CD14-positive monocyte (primary cell): ENCODE data around the gene PKDREJ. TPM values are rescaled to one million over a fixed set of nuclear protein-coding genes. Genes with fewer than 3 reads are reported as not detected.

Experiments used
- DNase-seq, 3 donors: peaks; one replicate each; pipeline ENCODE4 v3.0.0-alpha.2; 2011 to 2022
- H2AFZ ChIP-seq: 2 replicates; pipeline ENCODE4 v1.6.0; 2012; ENCODE audit warnings: mild to moderate bottlenecking, low read depth, low read length, inconsistent platforms; ENCODE audit not compliant: insufficient read depth, poor library complexity, severe bottlenecking
- H3K27ac ChIP-seq, 2 donors: 1 replicate in 1 of 2; 2 replicates in 1 of 2; pipeline ENCODE4 v1.5.1; 2012 to 2013; ENCODE audit warnings: low read length in 2 of 2, control low read depth in 1 of 2, inconsistent platforms in 1 of 2, low read depth in 1 of 2, mild to moderate bottlenecking in 1 of 2
- H3K27me3 ChIP-seq, 2 donors: one replicate each; pipeline versions ENCODE4 v1.6.0 to v1.6.1; 2011 to 2013; ENCODE audit warnings: low read length in 2 of 2; ENCODE audit not compliant: control insufficient read depth in 2 of 2, insufficient read depth in 2 of 2
- H3K36me3 ChIP-seq, 2 donors: replicated peaks in 1 of 2; 1 replicate in 1 of 2; 2 replicates in 1 of 2; pipeline versions ENCODE4 v1.5.1 to v1.6.1; 2012 to 2013; ENCODE audit warnings: low read length in 2 of 2, control low read depth in 1 of 2, inconsistent platforms in 1 of 2, mild to moderate bottlenecking in 1 of 2; ENCODE audit not compliant: insufficient read depth in 2 of 2, control insufficient read depth in 1 of 2
- H3K4me1 ChIP-seq, 2 donors: 1 replicate in 1 of 2; 2 replicates in 1 of 2; pipeline versions ENCODE4 v1.5.1 to v1.6.1; 2012 to 2013; ENCODE audit warnings: low read length in 2 of 2, control low read depth in 1 of 2, inconsistent platforms in 1 of 2, mild to moderate bottlenecking in 1 of 2, moderate library complexity in 1 of 2; ENCODE audit not compliant: insufficient read depth in 2 of 2, control insufficient read depth in 1 of 2
- H3K4me2 ChIP-seq: replicated peaks from 2 replicates; pipeline ENCODE3; 2012; ENCODE audit warnings: low read length, moderate library complexity, mild to moderate bottlenecking; ENCODE audit not compliant: poor library complexity, severe bottlenecking; ENCODE audit errors: extremely low read depth
- H3K4me3 ChIP-seq, 3 experiments: fragments of 200-600 bp in 1 of 3; sonication (generic) in 1 of 3; replicated peaks in 1 of 3; 1 replicate in 2 of 3; 2 replicates in 1 of 3; pipeline ENCODE4 v1.5.1; 2011 to 2013; ENCODE audit warnings: low read length in 3 of 3, mild to moderate bottlenecking in 3 of 3, control low read depth in 2 of 3, low read depth in 2 of 3, inconsistent platforms in 1 of 3, moderate library complexity in 1 of 3
- H3K79me2 ChIP-seq: 2 replicates; pipeline ENCODE4 v1.6.0; 2012; ENCODE audit warnings: mild to moderate bottlenecking, control low read depth, inconsistent platforms, low read length, moderate library complexity; ENCODE audit not compliant: insufficient read depth
- H3K9ac ChIP-seq: 2 replicates; pipeline ENCODE4 v1.6.0; 2017; ENCODE audit warnings: low read length, mild to moderate bottlenecking; ENCODE audit not compliant: insufficient read depth, poor library complexity, severe bottlenecking
- H3K9me3 ChIP-seq, 2 donors: replicated peaks in 1 of 2; 1 replicate in 1 of 2; 2 replicates in 1 of 2; pipeline versions ENCODE4 v1.5.1 to v1.6.1; 2012 to 2013; ENCODE audit warnings: low read length in 2 of 2, control low read depth in 1 of 2; ENCODE audit not compliant: control insufficient read depth in 1 of 2, insufficient read depth in 1 of 2
- H4K20me1 ChIP-seq: 2 replicates; pipeline ENCODE4 v1.6.0; 2012; ENCODE audit warnings: mild to moderate bottlenecking, low read length, control low read depth, moderate library complexity; ENCODE audit not compliant: insufficient read depth
- H3K27ac Mint-ChIP-seq, 7 donors: one replicate each; pipeline ENCODE4 v1.8.0; 2020; ENCODE audit warnings: mild to moderate bottlenecking in 7 of 7, mixed read lengths in 7 of 7, moderate library complexity in 6 of 7, inconsistent platforms in 2 of 7
- H3K27me3 Mint-ChIP-seq, 3 donors: one replicate each; pipeline ENCODE4 v1.8.0; 2021 to 2022; ENCODE audit warnings: low read depth in 3 of 3, mild to moderate bottlenecking in 3 of 3, mixed read lengths in 3 of 3, moderate library complexity in 3 of 3, inconsistent platforms in 1 of 3
- H3K36me3 Mint-ChIP-seq, 2 donors: one replicate each; pipeline ENCODE4 v1.8.0; 2020; ENCODE audit warnings: mixed read lengths in 2 of 2, inconsistent platforms in 1 of 2, mild to moderate bottlenecking in 1 of 2
- H3K4me1 Mint-ChIP-seq: one replicate; pipeline ENCODE4 v1.8.0; 2020; ENCODE audit warnings: mild to moderate bottlenecking, mixed read lengths
- H3K4me3 Mint-ChIP-seq, 2 donors: one replicate each; pipeline ENCODE4 v1.8.0; 2020; ENCODE audit warnings: mild to moderate bottlenecking in 2 of 2, mixed read lengths in 2 of 2, moderate library complexity in 1 of 2
- H3K9me3 Mint-ChIP-seq, 7 donors: one replicate each; pipeline ENCODE4 v1.8.0; 2020 to 2022; ENCODE audit warnings: mixed read lengths in 7 of 7, mild to moderate bottlenecking in 6 of 7, moderate library complexity in 6 of 7, inconsistent platforms in 2 of 7
- CTCF ChIP-seq: fragments of 200-600 bp; IDR thresholded peaks from one replicate; pipeline ENCODE4 v1.8.0; 2022; ENCODE audit warnings: antibody characterized with exemption, mild to moderate bottlenecking
- WGBS: methylation state at CpG from one replicate; pipeline ENCODE4 v1.1.5; 2013; ENCODE audit warnings: missing lambda C conversion rate; ENCODE audit not compliant: insufficient coverage; 5-methylcytosine and 5-hydroxymethylcytosine counted together
- intact Hi-C, 2 donors: fragments of 100-400 bp; cut with micrococcal nuclease; formaldehyde crosslinking; loops; one replicate each; pipeline versions ENCODE4 v1.15.0 to v1.15.1; 2023
- polyA plus RNA-seq, 3 donors: library from polyadenylated mRNA; depleted of rRNA in 1 of 3; unstranded in 2 of 3; stranded (reverse) in 1 of 3; fragments of 300-500 nt in 2 of 3; fragments of >200 nt in 1 of 3; fragmentation: Illumina TruSeq in 2 of 3; gene quantifications; 1 replicate in 2 of 3; 2 replicates in 1 of 3; pipeline ENCODE4 v1.2.3, GENCODE V29; 2012 to 2021

PKDREJ gene
- polyA plus RNA-seq, 3 donors: not detected

GRCh38 chr22:46240907-46241306 lies 22.2 kb downstream of the PKDREJ start:
- peaks cover 19% of the 10 kb centered on the region for H3K4me1 Mint-ChIP-seq
- no peaks in the 10 kb centered on the region for H3K9me3 Mint-ChIP-seq
- no peak overlapping the region for H3K4me3 ChIP-seq
- no peak overlapping the region for H2AFZ ChIP-seq
- H3K9ac ChIP-seq: no peak overlapping the region
- no peaks in the 10 kb centered on the region for H3K79me2 ChIP-seq
- intact Hi-C loops: no loop called here
- H3K4me2 ChIP-seq: no peak overlapping the region
- H3K27ac ChIP-seq: no peak overlapping the region
- H3K4me3 Mint-ChIP-seq: no peak overlapping the region
- H3K27ac Mint-ChIP-seq: peak overlapping the region in 2 of 7 donors; percentile 23 to 70
- peaks cover 9 to 52% of the 10 kb centered on the region in 2 donors for H3K36me3 ChIP-seq
- peaks cover 21 to 25% of the 10 kb centered on the region in 2 donors for H3K4me1 ChIP-seq
- H3K36me3 Mint-ChIP-seq: peaks cover 45 to 54% of the 10 kb centered on the region in 2 donors
- no peak for DNase-seq
- WGBS: 91% methylated on average over 6 of the region's 7 CpGs
- H3K9me3 ChIP-seq: no peaks in the 10 kb centered on the region
- H3K27me3 Mint-ChIP-seq: no peaks in the 10 kb centered on the region
- H4K20me1 ChIP-seq: no peaks in the 10 kb centered on the region
- H3K27me3 ChIP-seq: no peaks in the 10 kb centered on the region
- no peak for TF ChIP-seq CTCF

- no peak for TF ChIP-seq CTCF
- intact Hi-C loops: no loop called here
- H3K27ac Mint-ChIP-seq: peak overlapping the region in 2 of 7 donors; percentile 23 to 70
- no peak overlapping the region for H3K27ac ChIP-seq
- WGBS: 35% methylated on average over 5 of the region's 6 CpGs
- H3K9ac ChIP-seq: no peak overlapping the region
- peaks cover 45 to 57% of the 10 kb centered on the region in 2 donors for H3K36me3 Mint-ChIP-seq
- H3K4me3 ChIP-seq: no peak overlapping the region
- H3K27me3 ChIP-seq: no peaks in the 10 kb centered on the region
- no peaks in the 10 kb centered on the region for H3K27me3 Mint-ChIP-seq
- no peaks in the 10 kb centered on the region for H3K9me3 Mint-ChIP-seq
- no peaks in the 10 kb centered on the region for H4K20me1 ChIP-seq
- H3K79me2 ChIP-seq: no peaks in the 10 kb centered on the region
- no peaks in the 10 kb centered on the region for H3K9me3 ChIP-seq
- no peak overlapping the region for H2AFZ ChIP-seq
- no peak overlapping the region for H3K4me2 ChIP-seq
- H3K36me3 ChIP-seq: peaks cover 9 to 56% of the 10 kb centered on the region in 2 donors
- peaks cover 21 to 25% of the 10 kb centered on the region in 2 donors for H3K4me1 ChIP-seq
- H3K4me3 Mint-ChIP-seq: no peak overlapping the region
- peaks cover 19% of the 10 kb centered on the region for H3K4me1 Mint-ChIP-seq
- peak; percentile 10 to 35 (median 29) for DNase-seq
Observed at GRCh38 chr22:46240506-46240905, 22.6 kb downstream of the PKDREJ start.
